ENCODE data around the gene DNAJC28. TPM values are rescaled to one million over a fixed set of nuclear protein-coding genes. Genes with fewer than 3 reads are reported as not detected.

Gene DNAJC28
- polyA plus RNA-seq, 3 donors: 4.6 to 7.2 (median 4.9) TPM

GRCh38 chr21:33441489-33442477 is 49.7 kb downstream of the DNAJC28 start:
- peak; percentile 70 for DNase-seq

Other genes starting within 250 kb of the DNAJC28 start
- 10 to 100 TPM; 24.2 to 27.6 (median 26.2) TPM for gene IL10RB, start 225.3 kb downstream of the DNAJC28 start, polyA plus RNA-seq (ENCODE audit: insufficient read length in 3 of 3)
- 10 to 100 TPM; 28.9 to 38.3 (median 36.5) TPM for gene IFNAR1, start 166.7 kb downstream of the DNAJC28 start, polyA plus RNA-seq (ENCODE audit: insufficient read length in 3 of 3)
- gene IFNGR2, start 88.3 kb downstream of the DNAJC28 start, polyA plus RNA-seq (ENCODE audit: insufficient read length in 3 of 3): 10 to 100 TPM; 78.6 to 83.0 (median 81.3) TPM
- 10 to 100 TPM; 45.8 to 94.5 (median 53.6) TPM for gene TMEM50B, start 11.7 kb downstream of the DNAJC28 start, polyA plus RNA-seq (ENCODE audit: insufficient read length in 3 of 3)
- 10 to 100 TPM; 64.6 to 83.2 (median 83.0) TPM for gene GART, start 50.4 kb upstream of the DNAJC28 start, polyA plus RNA-seq (ENCODE audit: insufficient read length in 3 of 3)
- gene SON, start 51.3 kb upstream of the DNAJC28 start, polyA plus RNA-seq (ENCODE audit: insufficient read length in 3 of 3): 100 to 1,000 TPM; 306 to 376 (median 359) TPM
- 10 to 100 TPM; 32.0 to 41.4 (median 40.2) TPM for gene DONSON, start 97.0 kb upstream of the DNAJC28 start, polyA plus RNA-seq (ENCODE audit: insufficient read length in 3 of 3)
- 10 to 100 TPM; 56.3 to 73.7 (median 67.9) TPM for gene CRYZL1, start 150.0 kb upstream of the DNAJC28 start, polyA plus RNA-seq (ENCODE audit: insufficient read length in 3 of 3)
- gene ITSN1, start 150.8 kb upstream of the DNAJC28 start, polyA plus RNA-seq (ENCODE audit: insufficient read length in 3 of 3): 10 to 100 TPM; 41.7 to 57.8 (median 52.6) TPM

Measured in renal pelvis (tissue), 4 donors.